ENCODE measurements around the gene SEMA7A. TPM values are rescaled to one million over a fixed set of nuclear protein-coding genes. Genes with fewer than 3 reads are reported as not detected.

The SEMA7A gene
- total RNA-seq, 1 donor from 2014 or later: 3.9 TPM

- no peak for DNase-seq (ENCODE audit: extremely low spot score in 2 of 2)
- Histone ChIP-seq H3K27ac (no peak overlapping the region), H3K4me3 (no peak overlapping the region), H3K36me3 (no peaks in the 10 kb centered on the region), H3K9me3 (no peaks in the 10 kb centered on the region), H3K27me3 (no peaks in the 10 kb centered on the region), H3K4me1 (no peaks in the 10 kb centered on the region)
- intact Hi-C loops (cut with DNase I): no loop called here
- TF ChIP-seq CTCF (IDR thresholded peaks at IDR 0.05) (no peak), POLR2AphosphoS5 (IDR thresholded peaks at IDR 0.05; ENCODE audit: insufficient read depth in 1 of 2, low read depth in 1 of 2) (no peak), POLR2A (IDR thresholded peaks at IDR 0.05) (no peak)
Observed at GRCh38 chr15:74387621-74388362, 46.0 kb downstream of the SEMA7A start.

GRCh38 chr15:74387141-74387541 is 46.6 kb downstream of the SEMA7A start:
- TF ChIP-seq CTCF (IDR thresholded peaks at IDR 0.05) (no peak), POLR2AphosphoS5 (IDR thresholded peaks at IDR 0.05; ENCODE audit: insufficient read depth in 1 of 2, low read depth in 1 of 2) (no peak), POLR2A (IDR thresholded peaks at IDR 0.05) (no peak)
- no peak for DNase-seq (ENCODE audit: extremely low spot score in 2 of 2)
- no peaks in the 10 kb centered on the region for H3K9me3 ChIP-seq
- H3K27ac ChIP-seq: no peak overlapping the region
- no peaks in the 10 kb centered on the region for H3K27me3 ChIP-seq
- no peak overlapping the region for H3K4me3 ChIP-seq
- intact Hi-C loops (cut with DNase I): no loop called here
- H3K36me3 ChIP-seq: no peaks in the 10 kb centered on the region
- H3K4me1 ChIP-seq: no peaks in the 10 kb centered on the region

- Histone ChIP-seq H3K36me3 (no peaks in the 10 kb centered on the region), H3K27ac (no peak overlapping the region), H3K9me3 (no peaks in the 10 kb centered on the region), H3K27me3 (no peaks in the 10 kb centered on the region), H3K4me1 (no peaks in the 10 kb centered on the region), H3K4me3 (no peak overlapping the region)
- no peak for TF ChIP-seq POLR2AphosphoS5 (IDR thresholded peaks at IDR 0.05; ENCODE audit: insufficient read depth in 1 of 2, low read depth in 1 of 2)
- no peak for TF ChIP-seq POLR2A (IDR thresholded peaks at IDR 0.05)
- TF ChIP-seq CTCF (IDR thresholded peaks at IDR 0.05): no peak
- no peak for DNase-seq (ENCODE audit: extremely low spot score in 2 of 2)
- intact Hi-C loops (cut with DNase I): no loop called here
Observed at GRCh38 chr15:74386496-74387140, 47.1 kb downstream of the SEMA7A start.

- peak overlapping the region; percentile 12 for H3K27ac ChIP-seq
- no peaks in the 10 kb centered on the region for H3K36me3 ChIP-seq
- intact Hi-C loops (cut with DNase I): no loop called here
- TF ChIP-seq POLR2A (IDR thresholded peaks at IDR 0.05) (no peak), POLR2AphosphoS5 (IDR thresholded peaks at IDR 0.05; ENCODE audit: insufficient read depth in 1 of 2, low read depth in 1 of 2) (no peak), CTCF (IDR thresholded peaks at IDR 0.05) (no peak)
- H3K9me3 ChIP-seq: no peaks in the 10 kb centered on the region
- H3K4me1 ChIP-seq: no peaks in the 10 kb centered on the region
- no peaks in the 10 kb centered on the region for H3K27me3 ChIP-seq
- no peak for DNase-seq (ENCODE audit: extremely low spot score in 2 of 2)
- H3K4me3 ChIP-seq: no peak overlapping the region
Observed at GRCh38 chr15:74385733-74386132, 48.0 kb downstream of the SEMA7A start.

Data from vagina (tissue), 2 donors.